HEK293 (cell line): ENCODE results near the gene CENPP.

Experiments used
- GLI4 ChIP-seq: fragments of 450-650 bp; formaldehyde crosslinking; IDR thresholded peaks from 2 replicates; pipeline ENCODE4 v1.5.1; 2016; ENCODE audit warnings: missing biosample characterization, missing genetic modification characterization
- GLIS1 ChIP-seq: fragments of 450-650 bp; formaldehyde crosslinking; IDR thresholded peaks from 2 replicates; pipeline ENCODE4 v1.5.1; 2016; ENCODE audit warnings: missing biosample characterization, missing genetic modification characterization
- KLF9 ChIP-seq: fragments of 450-650 bp; formaldehyde crosslinking; IDR thresholded peaks from 2 replicates; pipeline ENCODE4 v1.5.1; 2016; ENCODE audit warnings: missing biosample characterization, missing genetic modification characterization, low read depth
- ZBTB7A ChIP-seq: fragments of 450-650 bp; formaldehyde crosslinking; IDR thresholded peaks from 2 replicates; pipeline ENCODE4 v1.5.1; 2016; ENCODE audit warnings: low read depth, missing biosample characterization, missing genetic modification characterization
- ZBTB8A ChIP-seq: fragments of 450-650 bp; formaldehyde crosslinking; IDR thresholded peaks from 2 replicates; pipeline ENCODE4 v1.5.1; 2016; ENCODE audit warnings: missing biosample characterization, missing genetic modification characterization
- ZNF138 ChIP-seq: fragments of 450-650 bp; formaldehyde crosslinking; IDR thresholded peaks from 2 replicates; pipeline ENCODE4 v1.5.1; 2016; ENCODE audit warnings: missing biosample characterization, missing genetic modification characterization, borderline replicate concordance
- ZNF146 ChIP-seq: fragments of 450-650 bp; formaldehyde crosslinking; IDR thresholded peaks from 2 replicates; pipeline ENCODE4 v1.5.1; 2016; ENCODE audit warnings: missing biosample characterization, missing genetic modification characterization
- ZNF501 ChIP-seq: fragments of 450-650 bp; formaldehyde crosslinking; IDR thresholded peaks from 2 replicates; pipeline ENCODE4 v1.5.1; 2016; ENCODE audit warnings: missing biosample characterization, missing genetic modification characterization
- ZNF571 ChIP-seq: fragments of 450-650 bp; formaldehyde crosslinking; IDR thresholded peaks from 2 replicates; pipeline ENCODE4 v1.5.0; 2017; ENCODE audit warnings: missing biosample characterization, missing genetic modification characterization
- TF ChIP-seq, protein P1 (sequence below): fragments of 450-650 bp; formaldehyde crosslinking; IDR thresholded peaks from 2 replicates; pipeline ENCODE4 v1.5.1; 2016; ENCODE audit warnings: missing biosample characterization, missing genetic modification characterization
- TF ChIP-seq, protein P2 (sequence below): fragments of 450-650 bp; formaldehyde crosslinking; IDR thresholded peaks from 2 replicates; pipeline ENCODE4 v1.5.1; 2016; ENCODE audit warnings: missing biosample characterization, missing genetic modification characterization

DNA sequence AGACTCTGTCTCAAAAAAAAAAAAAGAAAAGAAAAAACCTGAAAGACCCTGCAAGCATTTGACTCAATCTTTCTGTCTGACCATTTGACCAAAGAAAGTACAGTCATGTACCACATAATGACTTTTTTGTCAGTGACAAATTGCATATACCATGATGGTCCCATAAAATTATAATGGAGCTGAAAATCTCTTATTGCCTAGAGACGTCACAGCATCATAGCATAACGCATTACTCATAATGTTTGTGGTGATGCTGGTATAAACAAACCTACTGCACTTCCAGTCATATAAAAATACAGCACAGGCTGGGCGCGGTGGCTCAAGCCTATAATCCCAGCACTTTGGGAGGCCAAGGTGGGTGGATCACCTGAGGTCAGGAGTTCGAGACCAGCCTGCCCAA is 199.6 kb downstream of the CENPP start:
- TF ChIP-seq, protein P1, sequence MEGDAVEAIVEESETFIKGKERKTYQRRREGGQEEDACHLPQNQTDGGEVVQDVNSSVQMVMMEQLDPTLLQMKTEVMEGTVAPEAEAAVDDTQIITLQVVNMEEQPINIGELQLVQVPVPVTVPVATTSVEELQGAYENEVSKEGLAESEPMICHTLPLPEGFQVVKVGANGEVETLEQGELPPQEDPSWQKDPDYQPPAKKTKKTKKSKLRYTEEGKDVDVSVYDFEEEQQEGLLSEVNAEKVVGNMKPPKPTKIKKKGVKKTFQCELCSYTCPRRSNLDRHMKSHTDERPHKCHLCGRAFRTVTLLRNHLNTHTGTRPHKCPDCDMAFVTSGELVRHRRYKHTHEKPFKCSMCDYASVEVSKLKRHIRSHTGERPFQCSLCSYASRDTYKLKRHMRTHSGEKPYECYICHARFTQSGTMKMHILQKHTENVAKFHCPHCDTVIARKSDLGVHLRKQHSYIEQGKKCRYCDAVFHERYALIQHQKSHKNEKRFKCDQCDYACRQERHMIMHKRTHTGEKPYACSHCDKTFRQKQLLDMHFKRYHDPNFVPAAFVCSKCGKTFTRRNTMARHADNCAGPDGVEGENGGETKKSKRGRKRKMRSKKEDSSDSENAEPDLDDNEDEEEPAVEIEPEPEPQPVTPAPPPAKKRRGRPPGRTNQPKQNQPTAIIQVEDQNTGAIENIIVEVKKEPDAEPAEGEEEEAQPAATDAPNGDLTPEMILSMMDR (tag by site-specific recombination) = no peak
- TF ChIP-seq ZNF501 (tag by site-specific recombination) (no peak), ZNF138 (tag by site-specific recombination) (no peak), ZNF146 (tag by site-specific recombination) (no peak), ZNF571 (tag by site-specific recombination) (no peak), GLI4 (tag by site-specific recombination) (no peak), KLF9 (tag by site-specific recombination) (no peak), ZBTB8A (no peak), GLIS1 (tag by site-specific recombination) (no peak), ZBTB7A (tag by site-specific recombination) (no peak)
- TF ChIP-seq, protein P2, sequence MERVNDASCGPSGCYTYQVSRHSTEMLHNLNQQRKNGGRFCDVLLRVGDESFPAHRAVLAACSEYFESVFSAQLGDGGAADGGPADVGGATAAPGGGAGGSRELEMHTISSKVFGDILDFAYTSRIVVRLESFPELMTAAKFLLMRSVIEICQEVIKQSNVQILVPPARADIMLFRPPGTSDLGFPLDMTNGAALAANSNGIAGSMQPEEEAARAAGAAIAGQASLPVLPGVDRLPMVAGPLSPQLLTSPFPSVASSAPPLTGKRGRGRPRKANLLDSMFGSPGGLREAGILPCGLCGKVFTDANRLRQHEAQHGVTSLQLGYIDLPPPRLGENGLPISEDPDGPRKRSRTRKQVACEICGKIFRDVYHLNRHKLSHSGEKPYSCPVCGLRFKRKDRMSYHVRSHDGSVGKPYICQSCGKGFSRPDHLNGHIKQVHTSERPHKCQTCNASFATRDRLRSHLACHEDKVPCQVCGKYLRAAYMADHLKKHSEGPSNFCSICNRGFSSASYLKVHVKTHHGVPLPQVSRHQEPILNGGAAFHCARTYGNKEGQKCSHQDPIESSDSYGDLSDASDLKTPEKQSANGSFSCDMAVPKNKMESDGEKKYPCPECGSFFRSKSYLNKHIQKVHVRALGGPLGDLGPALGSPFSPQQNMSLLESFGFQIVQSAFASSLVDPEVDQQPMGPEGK (tag by site-specific recombination) = no peak
